NB4 (cell line): ENCODE results near the gene LEPROT.

Experiments
- POLR2A ChIP-seq: IDR thresholded peaks from 2 replicates; pipeline ENCODE4 v1.6.1; 2011; ENCODE audit warnings: mild to moderate bottlenecking; ENCODE audit not compliant: insufficient read length; ENCODE audit errors: extremely low read depth
- TF ChIP-seq, protein P1 (sequence below): IDR thresholded peaks from one replicate; pipeline ENCODE4 v1.5.1; 2012; ENCODE audit warnings: low read depth, low read length

DNA sequence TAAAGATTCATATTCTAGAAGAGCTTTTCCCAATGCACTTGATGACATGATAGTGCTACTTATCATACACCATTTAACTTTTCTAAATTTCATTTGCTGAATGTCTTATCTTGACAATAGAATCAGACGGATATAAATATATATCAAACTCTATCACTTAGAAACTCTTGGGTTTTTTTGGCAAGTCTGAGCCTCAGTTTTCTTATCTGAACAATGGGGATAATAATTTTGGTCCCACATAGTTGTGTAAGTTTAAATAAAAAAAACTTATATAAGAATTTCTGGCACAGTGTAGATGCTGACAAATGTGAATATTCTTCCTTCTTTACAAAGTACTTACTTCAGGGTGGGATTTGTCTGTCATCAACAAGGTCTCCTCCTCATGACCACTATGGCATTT lies 21.5 kb upstream of the LEPROT start:
- TF ChIP-seq POLR2A, result no peak
- TF ChIP-seq, protein P1, sequence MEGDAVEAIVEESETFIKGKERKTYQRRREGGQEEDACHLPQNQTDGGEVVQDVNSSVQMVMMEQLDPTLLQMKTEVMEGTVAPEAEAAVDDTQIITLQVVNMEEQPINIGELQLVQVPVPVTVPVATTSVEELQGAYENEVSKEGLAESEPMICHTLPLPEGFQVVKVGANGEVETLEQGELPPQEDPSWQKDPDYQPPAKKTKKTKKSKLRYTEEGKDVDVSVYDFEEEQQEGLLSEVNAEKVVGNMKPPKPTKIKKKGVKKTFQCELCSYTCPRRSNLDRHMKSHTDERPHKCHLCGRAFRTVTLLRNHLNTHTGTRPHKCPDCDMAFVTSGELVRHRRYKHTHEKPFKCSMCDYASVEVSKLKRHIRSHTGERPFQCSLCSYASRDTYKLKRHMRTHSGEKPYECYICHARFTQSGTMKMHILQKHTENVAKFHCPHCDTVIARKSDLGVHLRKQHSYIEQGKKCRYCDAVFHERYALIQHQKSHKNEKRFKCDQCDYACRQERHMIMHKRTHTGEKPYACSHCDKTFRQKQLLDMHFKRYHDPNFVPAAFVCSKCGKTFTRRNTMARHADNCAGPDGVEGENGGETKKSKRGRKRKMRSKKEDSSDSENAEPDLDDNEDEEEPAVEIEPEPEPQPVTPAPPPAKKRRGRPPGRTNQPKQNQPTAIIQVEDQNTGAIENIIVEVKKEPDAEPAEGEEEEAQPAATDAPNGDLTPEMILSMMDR, result no peak
